Measurements from ENCODE around the gene CDCA3.
"Not testable (repeated sequence)": the region's sequence is repeated elsewhere in the genome, so short reads cannot be mapped to it uniquely, and the experiment has no call there.

Gene CDCA3

DNA sequence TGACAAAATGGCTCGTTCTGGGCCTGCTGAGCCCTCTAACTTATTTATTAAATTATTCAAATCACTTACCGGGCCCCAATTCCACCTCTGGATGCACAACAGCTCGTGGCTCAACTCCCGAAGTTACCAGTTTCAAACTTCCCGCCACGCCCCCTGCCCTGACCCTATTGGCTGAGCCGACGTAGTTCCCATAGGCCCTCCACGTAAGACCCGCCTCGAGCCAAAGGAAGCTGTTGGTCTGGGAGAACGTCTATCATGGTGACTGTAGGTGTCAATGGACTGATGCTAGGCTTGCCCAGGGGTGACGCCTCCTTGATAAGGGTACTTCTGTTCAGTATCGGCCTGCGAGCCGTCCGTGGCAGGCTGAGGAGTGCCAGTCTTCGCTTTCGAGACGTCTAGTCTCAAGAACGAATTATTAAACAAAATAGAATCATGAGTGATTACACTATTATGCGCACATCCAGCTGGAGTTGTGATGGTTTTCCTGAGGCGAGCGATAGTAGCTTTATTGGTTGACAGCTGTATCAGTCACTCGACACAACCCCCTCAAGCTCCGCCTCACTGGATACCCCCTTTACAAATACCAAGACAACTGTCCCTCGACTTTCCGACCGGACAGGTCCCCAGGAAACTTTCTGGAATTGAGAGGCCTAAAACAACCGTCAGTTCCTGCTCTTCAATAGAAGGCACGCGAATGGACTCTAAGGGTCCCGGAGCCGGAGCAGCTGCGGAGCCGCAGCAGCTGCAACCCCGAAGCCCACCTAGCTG, at the start of gene CDCA3:
Gene CDCA3, minus strand, starts transcription at position 134 of the 768 bp plus-strand sequence. CDS start 334 bp downstream, outside the sequence.
- FAIRE-seq (peak; percentile 55), DNase-seq (ENCODE audit: insufficient read length, low spot score) (peak; percentile 98)
- TF ChIP-seq POLR2A (IDR thresholded peaks at IDR 0.05; ENCODE audit: low read depth, low read length), result peak; percentile 87

DNA sequence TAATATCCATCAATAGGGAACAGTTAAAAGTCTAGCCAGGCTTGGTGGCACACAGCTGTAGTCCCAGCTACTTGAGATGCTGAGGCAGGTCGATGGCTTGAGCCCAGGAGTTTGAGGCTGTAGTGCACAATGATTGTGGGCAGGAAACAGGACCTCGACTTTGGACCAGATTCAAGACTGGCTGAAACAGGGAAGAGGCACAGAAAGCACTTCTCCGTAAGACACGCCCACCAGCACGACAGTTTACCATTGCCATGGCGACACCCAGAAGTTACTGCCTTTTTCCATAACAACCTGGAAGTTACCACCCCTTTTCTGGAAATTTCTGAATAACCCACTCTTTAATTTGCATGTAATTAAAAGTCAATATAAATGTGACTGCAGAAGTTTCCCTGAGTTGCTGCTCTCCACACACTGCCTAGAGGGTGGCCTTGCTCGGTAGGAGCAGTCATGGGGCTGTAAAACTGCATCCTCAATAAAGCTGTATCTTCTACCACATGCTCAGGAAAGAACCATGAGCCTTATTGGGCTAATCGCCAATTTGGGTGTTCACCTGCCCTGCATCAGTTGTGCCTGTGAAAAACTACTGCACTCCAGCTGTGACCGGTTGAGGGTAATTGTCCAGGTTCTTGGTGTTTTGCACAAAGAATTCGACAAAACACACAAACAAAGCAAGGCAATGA, 48.9 kb upstream of the CDCA3 start:
- no peak for FAIRE-seq
- no peak for DNase-seq (ENCODE audit: insufficient read length, low spot score)
- no peak for TF ChIP-seq POLR2A (IDR thresholded peaks at IDR 0.05; ENCODE audit: low read depth, low read length)

GRCh38 chr12:6899427-6899826, 48.3 kb upstream of the CDCA3 start:
- no peak for TF ChIP-seq POLR2A (IDR thresholded peaks at IDR 0.05; ENCODE audit: low read depth, low read length)
- DNase-seq (ENCODE audit: insufficient read length, low spot score), result no peak
- no peak for FAIRE-seq

GRCh38 chr12:6896846-6897435, 45.9 kb upstream of the CDCA3 start:
- no peak for FAIRE-seq
- DNase-seq (ENCODE audit: insufficient read length, low spot score), result no peak
- TF ChIP-seq POLR2A (IDR thresholded peaks at IDR 0.05; ENCODE audit: low read depth, low read length), result no peak

GRCh38 chr12:6894321-6894720, 43.2 kb upstream of the CDCA3 start:
- DNase-seq (ENCODE audit: insufficient read length, low spot score) (no peak), FAIRE-seq (no peak)
- TF ChIP-seq POLR2A (IDR thresholded peaks at IDR 0.05; ENCODE audit: low read depth, low read length), result no peak

- FAIRE-seq; DNase-seq (ENCODE audit: insufficient read length, low spot score): not testable (repeated sequence)
Measured at GRCh38 chr12:6892683-6893082, 41.6 kb upstream of the CDCA3 start.

- TF ChIP-seq POLR2A (IDR thresholded peaks at IDR 0.05; ENCODE audit: low read depth, low read length), result no peak
- DNase-seq (ENCODE audit: insufficient read length, low spot score) (no peak), FAIRE-seq (no peak)
Measured at GRCh38 chr12:6891646-6892001, 40.5 kb upstream of the CDCA3 start.

- DNase-seq (ENCODE audit: insufficient read length, low spot score), result peak; percentile 92
- no peak for FAIRE-seq
Measured at GRCh38 chr12:6890789-6891645, 39.9 kb upstream of the CDCA3 start.

GRCh38 chr12:6889775-6890573, 38.9 kb upstream of the CDCA3 start:
- not testable (repeated sequence) for DNase-seq (ENCODE audit: insufficient read length, low spot score); FAIRE-seq

More at GRCh38 chr12:6890789-6891645, 39.9 kb upstream of the CDCA3 start:
- TF ChIP-seq POLR2A (IDR thresholded peaks at IDR 0.05; ENCODE audit: low read depth, low read length), result peak; percentile 44

DNA sequence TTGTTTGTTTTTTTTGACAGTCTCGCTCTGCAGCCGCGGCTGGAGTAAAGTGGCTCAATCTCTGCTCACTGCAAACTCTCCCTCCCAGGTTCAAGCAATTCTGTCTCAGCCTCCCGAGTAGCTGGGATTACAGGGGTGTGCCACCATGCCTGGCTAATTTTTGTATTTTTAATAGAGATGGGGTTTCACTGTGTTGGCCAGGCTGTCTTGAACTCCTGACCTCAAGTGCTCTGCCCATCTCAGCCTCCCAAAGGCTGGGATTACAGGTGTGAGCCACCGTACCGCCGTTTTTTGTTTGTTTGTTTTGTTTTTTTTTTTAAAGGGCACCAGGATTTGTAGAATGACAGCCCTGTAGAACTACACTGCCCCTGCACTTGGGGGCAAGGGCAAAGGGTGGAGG, 37.7 kb upstream of the CDCA3 start:
- DNase-seq (ENCODE audit: insufficient read length, low spot score); FAIRE-seq: not testable (repeated sequence)

- DNase-seq (ENCODE audit: insufficient read length, low spot score) (no peak), FAIRE-seq (no peak)
- no peak for TF ChIP-seq POLR2A (IDR thresholded peaks at IDR 0.05; ENCODE audit: low read depth, low read length)
Measured at GRCh38 chr12:6888360-6888759, 37.3 kb upstream of the CDCA3 start.

- FAIRE-seq (no peak), DNase-seq (ENCODE audit: insufficient read length, low spot score) (no peak)
- no peak for TF ChIP-seq POLR2A (IDR thresholded peaks at IDR 0.05; ENCODE audit: low read depth, low read length)
Measured at GRCh38 chr12:6887460-6887859, 36.4 kb upstream of the CDCA3 start.

DNA sequence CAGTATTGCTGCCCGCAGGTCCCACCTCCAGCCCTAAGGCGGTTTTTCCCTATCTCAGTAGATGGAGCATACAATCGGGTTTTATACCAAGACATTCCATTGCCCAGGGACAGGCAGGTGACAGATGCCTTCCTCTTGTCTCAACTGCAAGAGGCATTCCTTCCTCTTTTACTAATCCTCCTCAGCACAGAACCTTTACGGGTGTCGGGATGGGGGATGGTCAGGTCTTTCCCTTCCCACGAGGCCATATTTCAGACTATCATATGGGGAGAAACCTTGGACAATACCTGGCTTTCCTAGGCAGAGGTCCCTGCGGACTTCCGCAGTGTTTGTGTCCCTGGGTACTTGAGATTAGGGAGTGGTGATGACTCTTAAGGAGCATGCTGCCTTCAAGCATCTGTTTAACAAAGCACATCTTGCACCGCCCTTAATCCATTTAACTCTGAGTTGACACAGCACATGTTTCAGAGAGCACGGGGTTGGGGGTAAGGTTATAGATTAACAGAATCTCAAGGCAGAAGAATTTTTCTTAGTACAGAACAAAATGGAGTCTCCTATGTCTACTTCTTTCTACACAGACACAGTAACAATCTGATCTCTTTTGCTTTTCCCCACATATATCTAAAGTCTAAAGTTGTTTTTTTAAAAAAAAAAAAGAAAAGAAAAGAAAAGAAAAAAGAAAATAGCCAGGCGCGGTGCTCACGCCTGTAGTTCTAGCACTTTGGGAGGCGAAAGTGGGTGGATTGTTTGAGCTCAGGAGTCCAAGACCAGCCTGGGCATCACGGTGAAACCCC, 35.3 kb upstream of the CDCA3 start:
- FAIRE-seq; DNase-seq (ENCODE audit: insufficient read length, low spot score): not testable (repeated sequence)
